Muscle of back (tissue), 11 donors: ENCODE data around the gene MYRFL. TPM values are rescaled to one million over a fixed set of nuclear protein-coding genes. Genes with fewer than 3 reads are reported as not detected.

Source experiments
- DNase-seq, 3 donors: peaks; one replicate each; pipeline versions ENCODE4 v3.0.0 to v3.0.0-alpha.2; 2013
- polyA plus RNA-seq, 10 donors: library from polyadenylated mRNA; unstranded; fragments of 120-200 nt; gene quantifications; one replicate each; pipeline ENCODE4 v1.2.1, GENCODE V29; 2013; ENCODE audit not compliant: insufficient read length in 10 of 10

Gene MYRFL
- polyA plus RNA-seq, 10 donors: 0.15 to 0.69 (median 0.35) TPM

DNA sequence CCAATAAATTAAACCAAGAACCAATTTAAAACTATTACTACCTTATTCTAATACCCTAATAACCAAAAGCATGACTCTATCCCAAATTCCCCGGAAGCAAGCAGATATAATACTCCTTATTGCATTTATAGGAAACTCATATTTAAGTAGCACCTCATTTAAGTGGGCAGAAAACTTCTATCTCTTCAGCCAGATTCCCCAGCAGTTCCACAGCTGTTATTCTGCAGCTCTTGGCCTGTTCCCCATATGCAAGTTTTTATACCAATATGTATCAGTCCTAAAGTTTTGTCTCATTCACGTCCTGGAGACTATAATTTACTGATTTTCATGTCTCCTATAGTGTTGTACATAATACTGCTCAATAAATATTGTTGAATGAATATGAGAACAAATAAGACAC is 106.5 kb downstream of the MYRFL start:
- DNase-seq: no peak

DNA sequence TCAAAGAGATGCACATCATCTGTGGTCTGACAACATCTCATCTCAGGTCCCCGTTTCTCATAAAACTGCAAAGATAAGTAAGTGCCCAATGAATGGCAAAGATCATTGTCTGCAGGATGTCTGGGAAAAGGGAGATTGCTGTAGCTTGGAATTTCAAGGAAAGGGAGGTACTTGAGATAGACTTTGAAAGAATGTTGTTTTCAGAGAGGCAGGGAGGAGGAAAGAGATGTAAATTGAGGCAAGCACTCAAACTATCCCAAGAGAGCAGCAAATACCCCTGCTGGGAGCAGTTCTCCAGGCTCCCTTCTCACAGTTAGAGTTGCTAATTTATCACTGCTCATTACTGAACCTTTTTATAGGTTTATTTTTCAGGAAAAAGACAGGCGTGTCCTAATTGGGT is 107.1 kb downstream of the MYRFL start:
- DNase-seq: no peak

DNA sequence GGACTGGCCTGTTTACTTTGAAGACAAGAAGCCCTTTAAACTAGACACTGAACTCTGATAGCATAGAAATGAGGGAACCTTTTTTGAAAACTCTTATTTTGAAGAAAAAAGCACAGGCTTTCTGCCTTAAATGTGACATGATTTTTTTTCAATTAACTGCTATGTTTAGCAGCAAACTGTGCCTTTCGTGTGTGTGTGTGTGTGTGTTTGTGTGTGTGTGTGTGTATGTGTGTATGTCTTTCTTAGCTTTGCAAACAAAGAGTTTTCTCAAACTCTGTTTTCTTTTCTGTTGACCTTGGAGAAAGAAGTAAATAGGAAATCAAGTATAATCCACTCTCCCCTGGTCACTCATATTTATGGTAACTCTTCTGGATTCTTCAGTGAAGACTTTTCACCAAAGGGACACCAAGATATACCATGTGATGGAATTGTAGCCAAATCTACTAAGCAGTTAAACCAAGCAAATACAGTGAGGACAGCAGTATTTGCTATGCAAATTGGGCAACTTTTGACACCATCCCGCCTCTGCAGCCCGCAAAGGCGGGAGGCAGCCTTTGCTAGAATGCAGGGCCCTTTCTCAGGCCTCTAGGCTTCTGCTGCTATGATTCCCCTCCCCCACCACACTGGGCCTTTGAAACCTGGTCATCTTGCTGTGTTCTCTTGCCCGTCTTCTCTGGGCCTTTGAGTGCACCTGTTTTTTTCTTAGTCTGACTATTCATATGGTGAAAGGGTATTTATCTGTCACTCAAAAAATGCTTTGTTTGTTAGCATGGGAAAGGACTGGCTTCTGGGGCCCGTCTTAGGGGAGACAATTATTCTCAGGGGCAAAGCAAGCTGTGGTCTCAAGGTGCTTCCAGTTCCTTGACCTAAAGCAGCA is 107.9 kb downstream of the MYRFL start:
- no peak for DNase-seq

DNA sequence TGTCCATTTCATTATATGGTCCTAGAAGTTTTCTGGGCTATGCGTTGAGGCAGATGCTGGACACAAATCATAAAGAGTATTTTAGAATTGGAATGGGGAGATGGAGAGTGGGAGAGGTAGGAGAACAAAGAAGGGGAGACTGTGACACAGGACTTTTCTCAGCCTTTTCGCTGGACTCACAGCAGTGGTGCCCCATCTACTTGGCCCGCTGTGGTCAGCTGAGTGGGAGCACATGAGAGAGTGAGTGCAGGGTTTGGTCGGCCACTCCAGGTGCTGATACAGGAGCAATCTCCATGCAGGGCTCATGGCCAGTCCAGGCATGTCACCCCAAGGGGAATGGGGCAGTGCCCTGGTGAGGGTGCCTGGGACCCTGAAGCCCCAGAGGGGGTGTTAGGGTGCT is 109.0 kb downstream of the MYRFL start:
- DNase-seq: no peak

DNA sequence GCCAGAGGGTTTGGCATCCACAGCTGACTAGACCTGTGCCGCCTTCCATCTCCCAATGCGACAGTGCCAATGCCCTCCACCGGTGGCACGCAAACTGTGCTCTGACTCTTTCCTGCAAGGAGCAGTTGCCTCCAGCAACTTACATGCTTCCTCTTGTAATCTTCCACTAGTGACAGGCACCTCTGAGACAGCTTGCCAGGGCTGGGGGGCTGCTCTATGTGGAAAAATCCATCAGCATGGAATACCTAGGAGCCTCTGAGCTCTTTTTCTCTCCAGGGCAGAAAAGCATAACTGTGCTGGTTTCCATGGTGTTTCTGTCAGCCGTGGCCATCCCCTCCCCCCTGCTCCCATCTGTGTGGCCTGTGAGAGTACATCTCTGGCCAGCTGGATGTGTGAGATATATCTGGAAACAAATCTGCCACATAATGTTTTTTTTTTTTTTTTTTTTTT is 110.6 kb downstream of the MYRFL start:
- peak; percentile 49 to 83 (median 63) for DNase-seq

DNA sequence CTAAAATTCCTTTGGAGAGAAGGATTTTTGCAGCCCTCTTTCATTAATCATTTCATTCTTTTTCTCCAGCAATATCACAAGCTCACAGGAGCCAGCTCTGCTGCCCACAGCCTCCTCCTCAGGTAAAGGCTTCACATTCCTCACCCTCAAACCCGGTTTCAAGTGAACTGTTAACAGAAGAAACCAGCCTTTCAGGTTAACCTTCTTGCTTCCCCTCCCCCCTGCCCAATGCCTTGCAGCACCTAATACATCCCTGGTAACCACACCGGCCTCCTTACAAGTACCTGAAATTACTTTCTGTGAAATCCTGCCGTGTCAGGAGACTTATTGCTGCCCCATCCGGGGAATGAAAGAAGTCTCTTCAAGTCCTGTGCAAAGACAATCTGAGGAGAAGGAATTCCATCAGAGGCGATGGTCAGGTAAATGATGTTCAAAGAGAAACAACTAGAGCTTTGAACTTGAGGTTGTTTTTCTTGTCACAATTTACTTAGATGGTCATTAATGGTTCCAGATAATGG is 111.2 kb downstream of the MYRFL start:
- DNase-seq: no peak

DNA sequence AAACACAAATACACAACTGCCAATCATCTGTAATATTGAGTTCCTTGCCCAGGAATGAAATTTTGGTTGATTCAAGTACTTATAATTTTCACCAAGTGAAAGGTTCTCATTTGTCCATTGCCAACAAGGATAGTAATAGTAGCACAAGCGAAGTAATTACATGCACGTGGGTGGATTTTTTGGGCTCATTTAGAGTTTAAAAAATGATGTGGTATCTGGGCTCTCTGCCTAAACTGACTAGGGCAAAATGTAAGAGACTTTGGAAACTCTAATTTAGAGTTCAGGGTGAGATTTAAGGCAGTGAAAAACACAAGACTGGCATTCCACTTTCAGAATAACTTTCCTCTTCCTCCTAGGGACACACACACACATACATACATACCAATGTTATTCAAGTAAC is 111.7 kb downstream of the MYRFL start:
- no peak for DNase-seq

DNA sequence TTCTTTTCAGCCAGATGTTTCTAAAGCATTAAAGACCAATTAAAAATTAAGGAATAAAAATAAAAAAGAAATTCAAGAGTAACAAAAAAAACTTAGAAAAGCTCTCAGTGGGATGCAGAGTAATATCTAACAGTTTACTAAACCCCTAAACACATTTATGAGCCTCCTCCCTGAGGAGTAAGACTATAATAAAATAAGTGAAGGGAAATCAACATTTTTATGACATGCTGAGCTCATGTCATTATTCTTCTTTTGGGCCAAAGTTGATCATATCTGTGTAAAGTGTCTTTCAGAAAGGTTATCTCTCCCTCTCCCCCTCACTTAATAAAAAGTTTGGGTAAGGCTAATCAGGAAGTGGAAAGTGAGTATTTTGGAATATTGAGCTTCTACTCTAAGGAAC is 122.1 kb downstream of the MYRFL start:
- DNase-seq: no peak

DNA sequence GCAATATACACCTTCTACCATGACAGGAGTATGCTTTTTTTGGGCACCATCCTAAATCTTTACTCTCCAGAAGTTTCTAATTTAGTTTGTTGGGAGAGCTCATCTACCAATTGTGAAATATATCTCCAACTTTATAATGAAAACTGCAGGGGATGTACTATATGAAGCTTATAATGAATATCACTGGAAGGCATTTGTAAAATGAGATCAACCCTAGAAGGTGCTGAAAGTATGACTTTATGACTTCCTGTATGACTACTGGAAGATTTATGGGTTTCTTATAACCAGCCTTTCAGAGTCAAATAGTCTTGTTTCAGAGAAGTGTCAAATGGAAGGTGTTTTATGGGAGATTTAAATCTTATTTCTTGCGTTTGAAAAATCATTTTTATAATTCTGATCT is 122.9 kb downstream of the MYRFL start:
- DNase-seq: no peak

DNA sequence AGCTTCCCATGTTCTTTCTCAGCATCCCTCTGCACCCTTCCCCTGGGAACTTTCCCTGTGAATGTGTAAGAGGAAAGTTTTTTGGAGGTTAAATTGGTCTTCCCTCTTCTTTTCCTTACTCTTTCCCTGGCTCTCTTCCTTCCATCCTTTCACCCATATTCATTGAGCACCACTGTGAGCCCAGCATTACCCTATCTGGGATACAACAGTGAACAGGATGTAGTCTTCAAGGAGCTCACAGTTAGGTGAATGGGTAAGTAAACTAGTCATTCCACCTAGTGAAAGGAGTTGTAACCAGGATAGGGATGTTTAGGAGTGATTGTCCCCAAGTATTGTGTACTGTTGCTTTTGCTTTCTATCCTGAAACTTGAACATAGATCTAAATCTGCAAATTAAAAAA is 123.8 kb downstream of the MYRFL start:
- peak in 1 of 3 donors; percentile 51 for DNase-seq

DNA sequence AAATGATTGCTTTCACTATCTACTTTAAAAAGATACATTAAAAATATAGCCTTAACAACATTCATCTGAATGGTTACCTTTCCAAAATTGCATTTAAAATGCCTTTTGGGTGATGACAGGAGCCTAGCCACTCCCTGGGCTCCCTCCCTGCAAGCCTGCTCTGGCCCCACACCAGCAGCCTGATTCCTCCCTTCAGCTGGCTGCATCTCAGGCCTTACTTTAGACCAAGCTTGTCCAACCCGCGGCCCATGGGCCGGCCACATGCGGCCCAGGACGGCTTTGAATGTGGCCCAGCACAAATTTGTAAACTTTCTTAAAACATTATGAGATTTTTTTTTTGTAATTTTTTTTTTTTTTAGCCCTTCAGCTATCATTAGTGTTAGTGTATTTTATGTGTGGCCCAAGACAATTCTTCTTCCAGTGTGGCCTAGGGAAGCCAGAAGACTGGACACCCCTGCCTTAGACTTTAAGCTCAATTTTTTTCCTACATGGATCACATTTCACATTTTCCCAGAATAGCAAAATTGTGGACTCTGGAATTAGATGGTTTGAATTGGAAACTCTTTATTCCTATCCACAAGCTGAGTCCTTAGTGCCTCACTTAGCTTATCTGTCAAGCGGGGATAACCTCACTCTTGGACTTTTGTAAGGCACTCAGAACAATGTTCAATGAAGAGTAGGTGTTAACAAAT is 124.4 kb downstream of the MYRFL start:
- DNase-seq: peak in 2 of 3 donors; percentile 46 to 73

DNA sequence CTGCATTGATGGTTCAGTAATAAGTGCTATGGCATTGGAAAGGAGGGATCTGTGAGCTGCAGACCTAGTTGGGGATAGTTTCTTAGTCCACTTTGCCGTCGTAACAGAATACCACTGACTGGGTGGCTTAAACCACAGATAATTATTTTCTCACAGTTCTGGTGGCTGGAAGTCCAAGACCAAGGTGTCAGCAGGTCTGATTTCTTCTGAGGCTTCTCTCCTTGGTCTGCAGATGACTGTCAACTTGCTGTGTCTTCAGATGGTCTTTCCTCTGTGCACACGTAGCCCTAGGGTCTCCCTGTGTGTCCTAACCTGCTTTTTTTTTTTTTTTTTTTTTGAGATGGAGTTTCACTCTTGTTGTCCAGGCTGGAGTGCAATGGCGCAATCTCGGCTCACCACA is 126.1 kb downstream of the MYRFL start:
- no peak for DNase-seq

DNA sequence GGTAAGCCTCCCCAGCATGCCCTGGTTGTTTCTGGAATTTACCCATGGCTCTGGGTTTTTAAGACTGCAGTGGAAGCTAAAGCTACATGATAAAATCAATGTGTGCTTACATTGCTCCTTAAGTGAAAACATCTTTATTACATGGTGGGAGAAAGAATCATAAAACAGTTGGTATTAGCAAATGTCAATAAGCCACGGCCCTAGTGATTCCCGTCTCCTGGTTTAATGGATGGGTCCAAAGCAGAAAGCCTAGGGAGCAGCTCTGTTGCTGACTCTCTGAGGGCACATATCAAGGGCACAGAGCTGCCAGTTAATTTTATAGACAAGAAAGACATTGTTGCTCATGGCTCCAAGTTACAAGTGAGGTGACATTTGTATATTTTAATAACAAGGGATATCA is 127.9 kb downstream of the MYRFL start:
- no peak for DNase-seq

DNA sequence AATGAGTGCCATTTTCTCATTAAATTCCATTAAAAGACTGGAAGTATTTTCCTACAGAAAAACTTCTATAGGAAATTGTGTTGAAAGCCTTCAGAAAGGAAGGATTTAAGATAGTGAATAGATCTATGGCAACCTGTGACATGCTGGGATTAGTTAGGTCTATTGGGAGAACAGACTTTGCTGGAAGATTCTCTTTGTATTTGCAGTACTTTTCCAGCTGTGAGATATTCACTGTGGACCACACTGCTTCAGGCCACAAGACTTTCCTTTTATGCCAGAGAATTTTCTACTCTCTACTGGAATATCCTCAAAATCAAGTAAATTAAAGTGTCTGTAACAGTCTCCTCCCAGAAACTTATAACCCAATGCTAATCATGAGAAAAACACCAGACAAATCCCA is 136.2 kb downstream of the MYRFL start:
- DNase-seq: peak in 1 of 3 donors; percentile 79

DNA sequence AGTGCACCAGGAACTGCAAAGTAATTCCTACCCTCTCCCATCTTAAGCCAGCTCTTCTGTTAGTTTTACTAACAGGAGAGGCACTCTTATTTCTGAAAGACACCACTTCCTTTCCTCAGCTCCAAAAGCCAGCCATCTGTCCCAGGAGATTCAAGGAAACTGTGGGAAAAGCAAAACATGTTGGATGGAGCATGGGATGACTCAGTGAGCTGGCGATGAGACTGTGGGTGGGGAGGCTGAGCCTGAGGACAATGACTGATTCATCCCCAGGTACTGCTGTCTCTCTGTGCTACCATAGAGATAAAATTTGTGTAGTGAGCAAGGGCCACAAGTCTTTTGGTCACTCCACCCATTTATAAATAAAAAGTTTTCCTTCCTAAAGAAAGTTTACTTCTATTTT is 141.4 kb downstream of the MYRFL start:
- peak in 2 of 3 donors; percentile 66 to 83 for DNase-seq

DNA sequence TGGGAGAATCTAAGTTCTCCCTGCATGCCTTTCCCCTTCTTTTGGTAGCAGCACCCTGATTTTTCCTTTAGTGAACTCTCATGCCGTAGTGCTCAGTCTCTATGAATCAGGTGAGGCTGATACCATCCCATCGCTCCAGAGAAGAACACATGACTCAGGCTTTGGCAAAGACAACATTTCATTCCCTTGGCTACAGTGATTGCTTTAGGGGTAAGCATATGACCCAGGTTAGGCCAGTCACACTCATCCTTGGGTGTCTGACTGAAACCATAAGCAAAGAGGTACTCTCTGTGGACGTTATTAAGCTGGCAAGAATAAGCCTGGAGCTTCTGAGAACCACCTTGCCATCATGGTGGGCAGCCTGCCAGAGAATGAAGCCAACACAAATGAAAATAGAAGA is 141.8 kb downstream of the MYRFL start:
- DNase-seq: no peak

DNA sequence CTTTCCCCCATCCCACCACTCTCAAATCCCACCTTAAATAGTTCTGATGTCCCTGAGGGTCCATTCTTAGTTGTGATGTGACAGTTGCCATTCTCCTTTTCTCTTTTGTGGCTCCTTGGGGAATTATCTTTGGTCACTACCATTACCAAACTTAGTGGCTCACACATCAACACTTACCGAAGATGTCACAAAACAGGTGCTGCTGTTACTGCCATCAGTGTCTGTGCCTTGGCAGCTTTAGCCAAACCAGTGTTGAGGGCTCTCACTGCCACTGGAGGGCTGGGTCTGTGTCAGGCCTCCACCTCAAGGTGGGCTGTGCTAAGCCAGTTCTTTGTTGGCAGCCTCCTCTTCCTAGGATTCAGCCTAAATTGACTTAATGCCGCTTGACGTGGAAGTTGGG is 144.0 kb downstream of the MYRFL start:
- DNase-seq: no peak

DNA sequence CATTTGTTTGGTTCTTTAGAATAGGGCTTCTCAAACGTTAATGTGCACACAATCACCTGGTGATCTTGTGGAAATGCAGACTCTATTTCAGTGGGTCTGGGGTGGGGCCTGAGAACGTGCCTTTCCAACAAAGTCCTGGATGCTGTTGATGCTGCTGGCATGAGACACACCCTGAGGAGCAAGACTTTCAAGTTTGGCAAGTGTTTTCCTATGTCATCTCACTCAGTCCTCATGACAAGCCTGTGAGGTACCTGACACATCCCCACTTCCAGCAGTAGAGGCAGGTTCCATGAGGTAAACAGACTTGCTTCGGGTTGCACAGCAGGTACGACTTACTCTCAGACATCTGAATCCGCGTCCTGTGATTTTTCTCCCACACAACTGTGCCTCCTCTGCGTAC is 147.1 kb downstream of the MYRFL start:
- no peak for DNase-seq

DNA sequence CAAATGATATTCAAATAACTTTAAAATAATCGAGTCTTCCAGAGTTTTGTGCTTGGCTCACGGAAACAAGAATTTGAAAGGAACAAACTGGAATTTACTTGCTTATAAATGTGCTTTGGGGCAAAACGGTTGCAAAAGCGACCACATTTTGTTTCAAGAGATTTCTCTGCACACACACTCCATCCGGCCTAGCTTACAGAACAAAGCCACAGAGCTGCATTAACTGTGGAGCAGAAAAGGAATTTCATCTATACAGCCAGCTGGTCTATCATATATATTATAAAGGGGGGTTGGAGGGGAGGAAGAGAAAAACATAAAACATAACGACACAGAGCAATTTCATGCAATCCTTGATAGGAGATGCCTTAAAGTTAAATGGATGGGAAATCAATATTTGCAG is 153.0 kb downstream of the MYRFL start:
- peak in 1 of 3 donors; percentile 26 for DNase-seq

DNA sequence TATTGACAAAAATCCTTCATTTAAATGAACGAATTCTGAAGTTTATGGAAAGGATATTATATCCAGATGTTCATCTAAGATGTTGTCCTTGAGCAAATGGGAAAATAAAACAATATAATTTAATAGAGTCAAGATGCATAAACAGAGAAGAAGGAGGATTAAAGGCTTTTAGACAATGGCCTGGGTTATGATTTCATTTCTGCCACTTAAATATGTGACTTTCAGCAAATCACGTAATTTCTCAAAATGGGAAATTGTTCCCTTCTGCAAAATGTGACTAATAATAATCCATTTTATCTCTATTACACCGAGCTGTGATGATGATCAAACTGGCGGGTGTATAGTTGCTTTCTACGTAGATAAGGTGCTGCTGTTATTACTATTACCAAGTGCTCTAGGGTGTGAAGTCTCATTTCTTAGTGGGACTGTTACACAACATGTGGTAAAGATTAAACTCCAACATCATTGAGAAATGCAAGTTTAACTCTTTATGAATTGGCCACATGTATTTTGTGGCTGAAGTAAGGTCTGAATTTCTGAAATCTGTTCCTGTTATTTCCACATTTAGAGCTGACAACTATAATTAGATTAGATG is 157.0 kb downstream of the MYRFL start:
- DNase-seq: peak in 1 of 3 donors; percentile 72

DNA sequence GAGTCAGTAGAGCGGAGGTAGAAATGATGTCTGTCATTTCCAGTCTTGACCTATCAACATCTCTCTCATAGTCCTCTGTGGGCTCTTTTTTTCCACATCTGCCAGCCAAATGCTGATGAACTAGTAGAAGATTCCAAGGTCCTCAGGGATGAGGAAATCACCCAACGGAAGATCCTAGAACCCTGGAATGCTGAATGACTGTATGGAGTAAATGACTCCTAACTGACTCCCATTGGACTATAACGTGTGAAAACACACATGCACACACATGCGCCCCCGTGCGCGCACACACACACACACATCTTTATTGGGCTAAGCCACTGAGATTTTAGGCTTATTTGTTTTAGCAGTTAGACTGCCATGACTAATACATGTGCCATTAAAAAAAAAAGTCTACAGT is 159.2 kb downstream of the MYRFL start:
- DNase-seq: no peak

DNA sequence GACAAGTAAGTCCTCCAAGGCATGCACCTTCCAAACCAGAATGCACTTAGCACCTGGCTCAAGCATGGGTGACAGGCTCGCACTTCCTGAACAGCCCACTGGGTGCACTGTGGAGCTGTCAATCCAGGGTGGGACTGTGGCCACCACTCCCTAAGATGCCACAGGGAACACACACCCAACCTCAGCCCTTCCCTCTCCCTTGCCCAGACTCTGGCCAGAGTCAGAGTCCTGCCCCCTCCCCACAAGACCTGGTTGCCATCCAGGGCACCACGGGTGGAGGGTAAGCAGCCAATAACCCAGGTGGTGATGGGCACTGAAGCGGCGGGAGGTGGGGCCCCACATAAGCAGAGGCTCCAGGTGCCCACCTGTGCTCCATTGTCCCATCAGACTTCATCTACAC is 160.6 kb downstream of the MYRFL start:
- DNase-seq: no peak

DNA sequence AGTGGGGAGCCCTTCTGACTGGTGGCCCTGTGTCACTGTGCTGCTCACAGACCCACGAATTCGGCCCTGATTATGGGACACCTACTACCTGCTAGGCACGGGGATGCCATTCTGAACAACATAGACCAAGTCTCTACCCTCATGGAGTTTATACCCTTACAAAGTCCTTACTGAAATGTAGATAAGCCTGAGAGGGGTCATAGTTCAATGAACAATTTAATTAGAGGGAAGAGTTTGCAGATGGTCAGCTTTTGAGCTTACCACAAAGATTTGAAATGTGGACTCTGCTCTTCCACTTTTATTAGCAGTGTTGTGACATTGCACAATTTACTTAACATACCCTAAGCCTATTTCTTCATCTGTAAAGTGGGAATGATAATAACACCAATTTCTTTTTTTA is 161.1 kb downstream of the MYRFL start:
- no peak for DNase-seq
